Measurements from ENCODE around the gene ATOH8.
"Not testable (repeated sequence)": the region's sequence is repeated elsewhere in the genome, so short reads cannot be mapped to it uniquely, and the experiment has no call there.

ATOH8 gene

GRCh38 chr2:85753525-85754312, at the start of gene ATOH8:
Gene ATOH8 (plus strand): TSS chr2:85753991. CDS start chr2:85754190, 199 bp downstream.
- intact Hi-C loops (cut with DNase I) = loop anchor here (5.0 kb wide), 1 partner anchor 39 kb away; no protein-coding TSS in a partner anchor

DNA sequence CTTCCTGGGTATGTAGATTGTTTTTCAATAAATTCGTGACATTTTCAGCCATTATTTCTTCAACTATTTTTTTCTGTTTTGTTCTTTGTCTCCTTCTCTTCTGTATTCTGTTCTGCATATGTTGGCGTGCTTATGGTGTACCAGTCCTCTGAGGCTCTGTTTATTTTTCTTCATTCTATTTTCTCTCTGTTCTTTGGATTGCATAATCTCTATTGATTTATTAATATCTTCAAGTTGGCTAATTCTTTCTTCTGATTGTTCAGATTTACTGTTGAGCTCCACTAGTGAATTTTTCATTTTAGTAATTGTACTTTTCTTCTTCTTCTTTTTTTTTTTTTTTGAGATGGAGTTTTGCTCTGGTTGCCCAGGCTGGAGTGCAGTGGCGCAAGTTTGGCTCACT, 49.8 kb upstream of the ATOH8 start:
- DNase-seq = no peak
- intact Hi-C loops (cut with DNase I) = loop anchor here (10.0 kb wide), 1 partner anchor 59 kb away; no protein-coding TSS in a partner anchor

More at GRCh38 chr2:85753525-85754312, at the start of gene ATOH8:
- peak; percentile 51 to 88 (median 76) for DNase-seq

DNA sequence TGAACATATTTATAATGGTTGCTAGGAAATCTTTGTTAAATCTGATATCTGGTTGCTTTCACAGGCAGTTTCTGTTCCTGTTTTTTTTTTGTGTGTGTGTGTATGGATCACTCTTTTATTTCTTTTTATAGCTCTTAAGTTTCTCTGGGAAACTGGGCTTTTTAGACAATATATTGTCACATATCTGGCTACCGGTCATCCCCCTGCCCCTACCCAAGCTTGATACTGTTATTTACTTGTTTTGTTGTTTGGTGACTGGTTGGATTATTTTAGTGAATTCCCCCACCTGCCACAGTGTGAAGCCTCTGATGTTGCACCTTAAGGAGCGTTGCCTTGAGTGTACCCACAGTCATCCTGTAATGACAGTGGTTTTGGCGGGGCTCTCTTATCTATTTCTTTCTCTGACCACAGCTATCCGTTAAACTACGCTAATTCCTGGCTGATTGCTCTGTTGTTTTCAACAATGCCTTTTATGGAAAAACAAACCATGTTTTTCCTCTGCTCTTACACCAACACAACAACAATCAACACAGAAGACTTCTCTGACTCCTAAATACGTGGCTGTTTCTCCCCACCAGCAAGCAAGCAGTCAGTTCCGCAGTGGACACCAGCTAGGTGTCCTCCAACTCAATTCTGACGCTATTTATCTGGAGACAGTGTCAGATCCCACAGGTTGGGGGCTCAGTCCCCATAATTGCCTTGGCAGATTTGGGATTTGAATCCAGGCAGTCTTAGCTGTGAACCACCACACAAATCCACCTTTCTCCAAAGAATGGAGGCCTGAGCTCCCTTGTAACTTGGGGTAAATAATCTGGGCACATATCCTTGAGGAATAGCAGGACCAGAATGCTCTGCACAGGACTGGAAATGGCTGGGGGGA, 48.8 kb upstream of the ATOH8 start:
- intact Hi-C loops (cut with DNase I) = loop anchor here (10.0 kb wide), 1 partner anchor 60 kb away; no protein-coding TSS in a partner anchor
- DNase-seq = peak in 1 of 42 donors; percentile 30

GRCh38 chr2:85705680-85706039, 48.1 kb upstream of the ATOH8 start:
- intact Hi-C loops (cut with DNase I) = loop anchor here (10.0 kb wide), 1 partner anchor 61 kb away; no protein-coding TSS in a partner anchor
- DNase-seq = no peak

GRCh38 chr2:85706063-85706462, 47.7 kb upstream of the ATOH8 start:
- peak in 1 of 42 donors; percentile 20 for DNase-seq
- intact Hi-C loops (cut with DNase I) = loop anchor here (10.0 kb wide), 1 partner anchor 61 kb away; no protein-coding TSS in a partner anchor

DNA sequence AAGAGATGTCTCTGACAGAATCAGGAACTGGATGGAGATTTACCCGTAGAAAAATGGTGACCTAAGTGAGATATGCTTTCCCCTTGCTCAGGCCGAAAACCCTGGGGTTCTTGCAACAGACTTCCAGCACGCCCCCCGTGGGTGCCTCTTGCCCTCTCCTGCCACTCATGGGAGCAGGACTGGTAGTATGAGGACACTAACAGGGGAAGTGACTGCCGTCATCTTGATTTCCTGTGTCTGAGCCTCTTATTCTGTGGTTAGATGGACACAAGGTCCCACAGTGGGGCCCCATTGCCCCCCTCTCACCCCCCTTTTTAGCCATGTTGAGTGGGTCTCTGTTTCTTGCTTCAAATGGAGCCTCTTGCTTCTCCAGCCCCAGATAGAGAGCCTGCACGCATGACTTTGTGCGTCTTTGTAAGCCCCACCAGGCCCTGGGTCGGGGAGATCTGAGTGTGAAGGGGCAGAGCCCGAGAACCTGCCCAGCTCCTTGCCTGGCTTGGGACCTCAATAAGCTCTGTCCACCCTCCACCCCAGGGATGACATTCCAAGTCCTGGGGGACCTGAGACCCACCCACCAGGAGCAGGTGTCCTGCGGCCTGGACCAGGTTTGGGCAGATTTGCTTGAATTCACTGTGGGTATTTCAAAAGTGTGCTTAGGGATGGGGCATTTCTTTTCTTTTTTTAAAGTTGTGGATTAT, 47.0 kb upstream of the ATOH8 start:
- DNase-seq = peak in 34 of 42 donors; percentile 26 to 74 (median 48)
- intact Hi-C loops (cut with DNase I) = loop anchor here (10.0 kb wide), 1 partner anchor 62 kb away; no protein-coding TSS in a partner anchor

DNA sequence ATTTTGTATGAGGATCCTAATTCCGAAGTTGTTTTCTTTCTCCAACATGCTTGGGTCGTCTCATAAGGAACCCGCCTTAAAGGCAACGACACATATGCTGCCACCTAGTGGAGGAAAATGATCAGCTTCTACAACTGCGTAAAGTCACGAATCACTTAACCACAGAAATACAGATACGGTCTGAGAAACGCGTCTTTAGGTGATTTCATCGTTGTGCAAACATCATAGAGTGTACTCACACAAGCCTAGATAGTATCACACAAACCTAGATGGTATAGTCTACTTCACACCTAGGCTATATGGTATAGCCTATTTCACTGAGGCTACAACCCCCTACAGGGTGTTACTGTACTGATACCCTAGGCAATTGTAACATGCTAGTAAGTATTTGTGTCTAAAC, 46.5 kb upstream of the ATOH8 start:
- peak in 32 of 42 donors; percentile 32 to 90 (median 74) for DNase-seq
- intact Hi-C loops (cut with DNase I) = loop anchor here (10.0 kb wide), 1 partner anchor 63 kb away; no protein-coding TSS in a partner anchor

- DNase-seq = peak in 1 of 42 donors; percentile 1
- intact Hi-C loops (cut with DNase I) = loop anchor here (10.0 kb wide), 1 partner anchor 64 kb away; no protein-coding TSS in a partner anchor
Measured at GRCh38 chr2:85708641-85709040, 45.1 kb upstream of the ATOH8 start.

DNA sequence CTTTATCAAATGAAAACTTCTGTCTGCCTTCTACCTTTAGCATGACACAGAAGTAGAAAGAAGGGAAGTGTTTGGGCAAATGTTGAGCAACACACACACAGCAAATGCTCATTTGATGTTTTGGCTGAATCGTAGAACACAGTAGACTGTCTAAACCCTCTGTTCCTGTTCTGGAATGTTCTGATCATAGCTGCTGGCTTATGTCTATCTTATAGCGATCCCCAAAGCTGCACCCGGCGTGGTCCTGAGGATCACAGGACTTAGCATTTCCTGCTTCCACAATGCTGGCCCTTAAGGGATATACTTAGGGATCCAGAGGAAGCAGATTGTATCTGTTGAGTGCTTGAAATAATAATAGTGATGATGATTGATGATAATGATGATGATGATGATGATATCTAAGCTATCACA, 44.4 kb upstream of the ATOH8 start:
- intact Hi-C loops (cut with DNase I) = loop anchor here (10.0 kb wide), 1 partner anchor 65 kb away; no protein-coding TSS in a partner anchor
- DNase-seq = peak in 1 of 42 donors; percentile 22

DNA sequence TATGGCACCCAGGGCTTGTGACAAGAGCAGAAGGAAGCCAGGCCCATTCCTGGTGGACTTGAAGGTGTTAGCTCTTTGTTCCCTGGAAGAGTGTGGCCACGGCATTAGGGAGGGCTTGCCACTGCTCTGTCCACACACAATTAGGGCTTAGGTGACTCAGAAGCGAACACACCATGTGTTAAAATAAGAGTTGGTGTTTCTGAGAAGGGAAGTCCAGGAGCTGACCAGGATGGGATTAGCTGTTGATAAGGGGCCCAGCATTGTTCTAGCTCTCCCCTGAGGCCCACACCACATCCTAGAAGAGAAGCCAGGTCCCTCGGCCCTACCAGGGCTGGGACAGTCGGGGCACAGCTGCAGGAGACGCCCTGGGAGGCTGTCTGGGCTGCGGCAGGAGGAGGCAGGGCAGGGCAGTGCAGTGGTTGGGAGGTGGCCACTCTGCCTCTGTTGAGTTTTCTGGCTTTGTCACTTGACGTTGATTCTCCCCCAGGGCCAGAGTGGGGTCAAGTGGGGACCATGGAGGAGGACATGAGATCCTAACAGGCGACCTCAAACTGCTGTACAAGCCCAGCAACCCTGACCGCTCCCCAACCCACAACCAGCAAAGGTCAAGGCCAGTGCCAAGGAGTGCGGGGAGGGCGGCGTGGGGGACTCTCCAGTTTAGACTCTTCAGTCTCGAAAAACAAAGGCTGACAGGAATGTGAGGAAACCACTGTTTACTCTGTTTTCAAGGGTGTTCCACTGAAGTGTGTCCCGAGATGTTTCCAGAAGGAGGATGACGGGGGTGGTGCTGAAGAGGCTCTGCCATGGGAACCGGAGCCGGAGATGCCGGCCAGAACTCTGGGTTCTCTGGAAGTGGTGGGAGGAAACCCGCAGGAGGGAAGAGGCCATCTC, 42.9 kb upstream of the ATOH8 start:
- DNase-seq = peak in 3 of 42 donors; percentile 7 to 25 (median 8)
- intact Hi-C loops (cut with DNase I) = no loop called here

GRCh38 chr2:85711578-85712060, 42.2 kb upstream of the ATOH8 start:
- intact Hi-C loops (cut with DNase I) = no loop called here
- peak in 2 of 42 donors; percentile 21 to 43 for DNase-seq

DNA sequence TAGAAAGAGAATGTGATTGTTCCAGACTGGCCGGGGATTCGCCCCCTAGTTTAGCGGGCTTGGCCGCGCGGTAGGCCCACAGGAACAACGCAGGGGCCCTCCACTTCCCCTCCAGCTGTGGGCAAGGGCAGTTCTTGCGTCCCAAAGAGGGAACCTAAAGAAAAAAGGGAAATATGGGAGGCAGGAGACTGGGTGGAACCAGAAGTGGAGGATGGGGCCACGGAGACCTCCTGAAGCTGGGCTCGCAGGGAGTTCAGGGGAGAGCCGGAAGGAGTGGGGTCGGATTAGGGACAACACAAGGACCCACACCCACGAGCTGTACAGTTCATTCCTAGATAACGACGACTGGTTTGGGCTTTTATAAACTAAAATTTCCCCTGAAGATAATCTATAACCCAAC, 41.5 kb upstream of the ATOH8 start:
- DNase-seq = peak in 9 of 42 donors; percentile 9 to 55 (median 45)
- intact Hi-C loops (cut with DNase I) = no loop called here

DNA sequence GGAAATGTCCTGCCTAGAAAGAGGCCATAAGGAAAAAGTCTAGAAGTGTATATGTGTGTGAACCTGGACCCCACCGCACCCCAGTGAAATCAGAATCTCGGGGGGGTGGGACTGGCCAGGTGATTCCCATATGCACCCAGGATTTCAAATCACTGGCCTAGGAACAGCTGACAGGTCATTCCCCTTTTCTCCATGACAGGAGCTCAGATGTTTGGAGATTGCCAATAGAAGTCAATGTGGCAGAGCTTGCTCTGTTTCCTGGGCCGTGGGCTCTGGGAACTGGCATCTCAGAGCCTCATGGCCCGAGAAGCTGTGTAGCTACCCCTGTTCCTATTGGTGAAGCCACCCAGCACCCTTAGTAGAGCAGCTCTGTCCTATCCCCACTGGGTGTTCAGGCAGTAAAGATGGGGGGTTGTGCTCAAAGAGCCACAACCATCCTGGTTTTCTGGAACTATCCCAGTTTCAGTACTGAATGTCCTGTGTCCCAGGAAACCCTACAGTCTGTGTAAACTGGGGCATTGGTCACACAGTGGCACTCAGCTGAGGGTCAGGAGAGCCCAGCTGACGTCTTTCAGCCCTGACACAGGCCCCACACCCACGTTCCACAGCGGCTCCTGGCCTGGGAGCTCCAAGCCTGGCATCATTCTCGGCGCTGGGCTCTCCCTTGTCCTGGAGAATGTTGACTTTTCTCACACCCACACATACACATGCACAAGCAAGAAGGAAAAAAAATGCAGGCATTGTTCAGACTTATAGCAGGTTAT, 40.8 kb upstream of the ATOH8 start:
- peak in 10 of 42 donors; percentile 10 to 66 (median 38) for DNase-seq

DNA sequence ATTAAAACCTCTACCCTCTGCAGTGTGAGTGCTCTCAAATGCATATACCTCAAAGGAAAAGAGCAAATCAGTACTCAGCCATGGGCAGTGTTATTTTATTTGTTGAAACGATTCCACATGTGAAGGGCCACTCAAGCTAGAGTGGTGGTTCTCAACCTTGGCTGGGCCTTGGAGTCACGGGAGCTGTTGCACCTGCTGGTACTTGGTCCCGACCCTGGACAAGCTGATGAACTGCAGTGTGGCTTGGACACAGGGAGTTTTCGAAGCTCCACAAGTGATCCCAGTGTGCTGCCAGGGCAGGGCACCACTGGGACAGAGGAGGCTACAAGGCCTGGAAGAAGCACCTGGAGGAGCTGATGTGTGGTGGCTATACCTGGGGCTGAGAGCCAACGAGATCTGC, 40.0 kb upstream of the ATOH8 start:
- peak in 4 of 42 donors; percentile 6 to 36 (median 16) for DNase-seq
- intact Hi-C loops (cut with DNase I) = no loop called here

More for the DNA sequence above, 40.8 kb upstream of the ATOH8 start:
- intact Hi-C loops (cut with DNase I) = no loop called here

GRCh38 chr2:85714421-85714820, 39.4 kb upstream of the ATOH8 start:
- intact Hi-C loops (cut with DNase I) = not testable (repeated sequence)
- peak in 3 of 42 donors; percentile 4 to 18 (median 15) for DNase-seq

DNA sequence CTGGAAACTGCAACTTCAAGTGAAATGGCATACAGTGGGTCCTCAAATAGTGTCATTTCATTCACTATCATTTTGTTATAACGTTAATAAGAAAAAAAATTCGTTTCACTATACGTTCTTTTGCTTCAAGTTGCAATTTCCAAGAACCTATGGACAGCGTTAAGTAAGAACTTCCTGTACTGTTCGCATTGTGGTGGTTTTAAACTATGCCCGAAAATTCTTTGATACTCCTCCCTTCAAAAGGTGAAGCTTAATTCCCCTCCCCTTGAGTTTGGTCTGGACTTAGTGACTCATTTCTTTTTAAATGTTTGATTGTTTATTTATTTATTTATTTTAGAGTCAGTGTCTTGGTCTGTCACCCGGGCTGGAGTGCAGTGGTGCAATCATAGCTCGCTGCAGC, 39.0 kb upstream of the ATOH8 start:
- intact Hi-C loops (cut with DNase I) = no loop called here
- DNase-seq = no peak

Measured in head of caudate nucleus (tissue), 42 donors.